HG03460 (cell line): ENCODE results near the gene MRFAP1.
"Not testable (repeated sequence)": the region's sequence is repeated elsewhere in the genome, so short reads cannot be mapped to it uniquely, and the experiment has no call there.

Experiments
- ATAC-seq: cut with Tn5 transposase; IDR thresholded peaks from one replicate; pipeline ENCODE4 v1.9.1; 2021; ENCODE audit not compliant: unreplicated experiment

MRFAP1 gene

DNA sequence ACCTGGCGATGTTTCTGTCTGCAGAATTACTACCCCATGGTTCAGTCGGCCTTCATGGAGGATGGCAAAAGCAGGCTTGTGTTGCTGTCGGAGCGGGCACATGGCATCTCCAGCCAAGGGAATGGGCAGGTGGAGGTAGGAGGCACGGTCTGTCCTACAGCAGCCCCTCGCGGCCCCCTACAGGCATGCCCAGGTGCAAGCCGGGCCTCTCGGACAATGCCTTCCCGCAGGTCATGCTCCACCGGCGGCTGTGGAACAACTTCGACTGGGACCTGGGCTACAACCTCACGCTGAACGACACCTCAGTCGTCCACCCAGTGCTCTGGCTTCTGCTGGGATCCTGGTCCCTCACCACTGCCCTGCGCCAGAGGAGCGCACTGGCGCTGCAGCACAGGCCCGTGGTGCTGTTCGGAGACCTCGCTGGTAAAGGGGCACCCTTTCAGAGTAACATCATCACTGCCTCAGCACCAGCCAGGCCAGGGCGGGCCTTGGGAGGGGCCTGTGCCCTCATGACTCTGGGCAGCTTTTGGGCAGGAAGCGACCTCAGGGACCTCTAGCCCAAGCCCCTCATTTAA lies 29.5 kb upstream of the MRFAP1 start:
- ATAC-seq = no peak

DNA sequence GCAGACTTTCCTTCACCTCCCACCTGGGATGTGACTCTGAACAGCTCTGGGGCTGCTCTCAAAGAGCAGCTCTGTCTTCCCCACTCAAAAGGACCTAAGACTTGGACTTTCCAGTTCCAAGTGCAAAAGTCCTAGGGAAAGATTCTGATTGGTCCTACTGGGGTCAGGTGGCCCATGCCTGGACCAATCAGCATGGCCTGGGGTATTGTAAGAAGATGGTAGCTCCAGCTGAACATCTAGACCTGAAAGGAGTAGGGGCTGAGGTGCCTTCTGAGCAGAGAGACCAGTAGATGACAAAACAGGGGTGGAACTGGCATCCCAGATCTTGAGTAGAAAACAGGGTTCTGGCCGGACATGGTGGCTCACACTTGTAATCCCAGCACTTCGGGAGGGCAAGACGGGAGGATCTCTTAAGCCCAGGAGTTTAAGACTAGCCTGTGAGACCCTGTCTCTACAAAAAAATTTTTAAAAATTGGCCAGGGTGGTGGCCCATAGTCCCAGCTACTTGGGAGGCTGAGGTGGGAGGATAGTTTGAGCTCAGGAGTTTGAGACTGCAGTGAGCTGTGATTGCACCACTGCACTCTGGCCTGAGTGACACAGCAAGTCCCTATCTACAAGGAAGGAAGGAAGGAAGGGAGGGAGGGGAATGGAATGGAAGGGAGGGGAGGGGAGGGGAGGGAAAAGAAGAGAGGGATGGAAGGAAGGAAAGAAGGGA lies 27.4 kb upstream of the MRFAP1 start:
- ATAC-seq = no peak

- no peak for ATAC-seq
Measured at GRCh38 chr4:6613676-6614651, 26.5 kb upstream of the MRFAP1 start.

- ATAC-seq = no peak
Measured at GRCh38 chr4:6614701-6615230, 25.7 kb upstream of the MRFAP1 start.

GRCh38 chr4:6616087-6616995 lies 24.1 kb upstream of the MRFAP1 start:
- no peak for ATAC-seq

DNA sequence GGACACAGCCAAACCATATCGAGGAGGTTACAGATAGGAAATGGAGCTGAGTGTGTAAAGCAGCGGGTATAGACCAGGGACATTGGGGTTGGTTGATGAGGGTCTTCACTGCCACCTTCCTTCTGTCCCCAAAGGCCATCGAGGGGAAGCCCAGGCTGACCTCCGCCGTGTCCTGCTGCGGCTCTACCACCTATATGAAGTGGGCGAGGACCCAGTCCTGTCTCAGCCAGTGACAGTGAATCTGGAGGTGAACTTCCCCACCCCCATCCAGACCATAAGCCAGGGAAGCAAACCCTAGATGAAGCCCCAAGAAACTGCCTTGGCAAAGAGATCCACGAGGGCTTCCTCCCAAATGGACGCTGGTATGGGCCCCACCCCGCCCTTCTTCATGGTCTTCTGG lies 23.2 kb upstream of the MRFAP1 start:
- no peak for ATAC-seq

GRCh38 chr4:6618386-6619115 lies 21.9 kb upstream of the MRFAP1 start:
- ATAC-seq = no peak

DNA sequence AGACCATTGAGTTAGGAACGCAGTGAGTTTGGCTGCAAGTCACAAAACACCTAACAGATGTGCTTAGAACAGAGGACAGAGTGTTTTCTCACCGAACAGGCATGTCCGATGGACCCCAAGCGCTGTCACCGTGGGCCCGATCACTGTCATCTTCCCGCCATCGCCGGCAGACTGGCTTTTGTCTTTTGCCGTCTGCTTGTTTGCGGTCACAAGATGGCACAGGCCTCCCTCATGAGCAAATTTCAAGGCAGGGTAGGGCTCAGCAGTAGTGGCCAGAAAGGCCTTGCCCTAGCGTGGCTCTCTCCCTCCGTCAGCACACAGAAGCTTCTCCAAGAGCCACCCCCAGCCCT lies 21.4 kb upstream of the MRFAP1 start:
- no peak for ATAC-seq

- no peak for ATAC-seq
Measured at GRCh38 chr4:6619466-6620255, 20.8 kb upstream of the MRFAP1 start.

GRCh38 chr4:6620296-6620695 lies 20.2 kb upstream of the MRFAP1 start:
- ATAC-seq = no peak

DNA sequence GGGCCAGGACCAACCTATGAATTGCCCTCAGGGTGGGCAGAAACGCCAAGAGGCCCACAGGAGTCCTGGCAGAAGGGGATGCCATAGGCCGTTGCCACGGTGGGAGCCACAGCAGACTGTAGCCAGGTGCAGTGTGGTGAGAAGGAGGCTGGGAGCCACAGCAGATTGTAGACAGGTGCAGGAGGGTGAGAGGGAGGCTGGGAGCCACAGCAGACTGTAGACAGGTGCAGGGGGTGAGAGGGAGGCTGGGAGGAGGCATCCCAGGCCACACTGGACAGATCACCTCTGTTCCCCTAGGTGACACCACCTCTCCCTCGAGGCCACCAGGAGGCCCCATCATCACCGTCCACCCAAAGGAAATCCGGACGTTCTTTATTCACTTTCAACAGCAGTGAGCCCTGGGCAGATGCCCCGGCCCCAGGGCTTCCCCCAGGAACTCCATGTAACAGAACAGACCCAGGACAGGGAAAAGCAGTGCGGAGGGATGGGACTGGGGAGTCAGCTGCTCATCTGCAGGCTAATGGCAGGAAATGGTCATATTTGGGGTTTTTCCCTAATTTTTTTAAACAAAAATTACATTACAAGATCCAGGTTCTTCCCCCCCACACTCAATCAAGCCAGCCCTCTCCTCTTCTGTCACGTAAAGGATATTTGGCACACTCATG lies 19.5 kb upstream of the MRFAP1 start:
- no peak for ATAC-seq

- ATAC-seq = no peak
Measured at GRCh38 chr4:6621556-6621927, 18.9 kb upstream of the MRFAP1 start.

- no peak for ATAC-seq
Measured at GRCh38 chr4:6622744-6623143, 17.7 kb upstream of the MRFAP1 start.

DNA sequence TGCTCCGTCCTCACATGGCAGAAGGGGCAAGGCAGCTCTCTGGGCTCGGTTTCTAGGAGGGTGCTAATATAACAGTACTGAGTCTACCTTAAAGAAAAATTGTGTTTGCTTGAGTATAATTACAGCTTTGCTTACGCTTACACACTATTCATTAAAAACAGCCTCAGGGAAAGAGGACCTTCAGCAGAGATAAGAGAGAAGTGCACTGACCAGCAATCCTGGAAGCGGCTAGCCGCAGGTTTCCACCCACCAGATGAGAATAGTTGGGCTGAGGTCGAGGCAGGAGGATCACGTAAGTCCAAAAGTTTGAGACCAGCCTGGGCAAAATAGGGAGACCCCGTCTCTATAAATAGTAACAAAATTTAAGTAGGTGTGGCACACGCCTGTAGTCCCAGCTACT lies 15.2 kb upstream of the MRFAP1 start:
- no peak for ATAC-seq

DNA sequence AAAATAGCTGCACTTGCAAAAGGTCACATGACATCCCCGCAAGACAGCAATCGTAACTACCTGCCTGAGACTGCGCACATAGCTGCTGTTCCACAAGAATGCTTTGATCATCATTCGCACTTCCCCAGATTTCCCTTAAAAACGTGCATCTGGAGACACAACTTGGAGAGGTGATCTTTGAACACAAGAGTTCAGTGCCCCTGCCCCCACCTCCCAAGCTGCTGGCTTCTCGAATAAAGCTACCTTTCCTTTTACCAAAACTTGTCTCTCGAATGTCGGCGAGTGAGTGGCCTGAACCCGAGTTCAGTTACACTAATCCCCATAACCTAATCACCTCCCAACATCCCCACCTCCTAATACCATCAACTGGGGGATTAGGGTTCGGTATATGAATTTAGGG lies 14.4 kb upstream of the MRFAP1 start:
- no peak for ATAC-seq

DNA sequence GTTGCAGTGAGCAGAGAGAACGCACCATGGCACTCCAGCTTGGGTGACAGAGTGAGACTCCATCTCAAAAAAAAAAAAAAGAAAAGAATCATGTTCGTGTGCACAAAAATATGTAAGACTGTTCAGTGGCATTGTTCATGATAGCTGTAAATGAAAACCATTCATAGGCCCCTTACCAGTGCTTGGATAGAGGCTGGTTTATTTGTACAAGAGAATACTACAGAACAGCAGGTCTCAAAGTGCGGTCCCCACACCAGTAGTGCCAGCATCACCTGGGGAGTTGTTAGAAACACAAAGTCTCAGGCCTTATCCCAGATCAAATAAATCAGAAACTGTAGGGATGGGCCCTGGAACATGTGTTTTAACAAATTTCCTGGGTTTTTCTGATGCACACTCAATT lies 12.7 kb upstream of the MRFAP1 start:
- ATAC-seq = no peak

GRCh38 chr4:6628484-6628883 lies 12.0 kb upstream of the MRFAP1 start:
- ATAC-seq = not testable (repeated sequence)

DNA sequence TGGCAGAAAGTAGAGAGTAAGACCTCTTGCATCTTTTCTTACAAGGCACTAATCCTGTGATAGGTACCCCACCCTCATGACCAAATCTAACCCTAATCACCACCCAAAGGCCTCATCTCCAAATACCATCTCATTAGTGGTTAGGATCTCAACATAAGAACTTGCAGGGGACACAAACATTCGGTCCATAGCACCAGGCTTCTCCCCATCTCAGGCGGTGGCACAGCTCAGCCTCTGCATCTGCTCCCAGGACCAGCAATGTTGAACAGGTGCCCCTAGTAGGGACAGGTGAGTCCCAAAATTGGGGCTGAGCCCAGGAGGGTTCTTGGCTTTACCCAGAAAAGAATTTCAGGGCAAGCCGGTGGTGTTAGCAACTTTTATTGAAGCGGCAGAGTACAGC lies 8.4 kb upstream of the MRFAP1 start:
- ATAC-seq = no peak
